Fibroblast of peridontal ligament (primary cell): ENCODE measurements around the gene ARL3.
"Not testable (repeated sequence)": the region's sequence is repeated elsewhere in the genome, so short reads cannot be mapped to it uniquely, and the experiment has no call there.

Experiments
- DNase-seq: peaks from one replicate; pipeline ENCODE4 v3.0.0-alpha.2; 2010; ENCODE audit errors: extremely low read depth

ARL3 gene

DNA sequence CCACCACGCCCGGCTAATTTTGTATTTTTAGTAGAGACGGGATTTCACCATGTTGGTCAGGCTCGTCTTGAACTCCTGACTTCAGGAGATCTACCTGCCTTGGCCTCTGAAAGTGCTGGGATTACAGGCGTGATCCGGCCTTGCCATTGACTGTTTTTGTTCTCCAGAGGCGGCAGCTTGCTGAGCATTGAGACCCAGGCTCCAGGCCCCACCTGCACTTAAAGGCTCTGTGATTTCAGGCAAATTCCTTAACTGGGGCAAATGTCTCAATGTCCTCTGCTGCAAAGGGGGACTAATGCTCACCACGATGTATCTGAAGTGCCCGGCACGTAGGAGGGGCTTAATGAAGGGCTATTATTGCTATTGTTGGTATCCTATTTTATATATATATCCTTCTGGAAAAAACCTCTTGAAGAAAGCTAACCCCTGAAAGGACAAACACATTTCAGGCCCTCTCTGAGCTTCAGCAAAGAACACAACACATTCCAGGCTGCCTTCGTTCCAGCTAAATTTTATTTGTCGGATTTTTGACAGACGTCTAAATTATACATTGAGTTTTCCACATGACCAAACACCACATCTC, 40.9 kb downstream of the ARL3 start:
- no peak for DNase-seq

- no peak for DNase-seq
Measured at GRCh38 chr10:102670871-102671434, 43.2 kb downstream of the ARL3 start.

- DNase-seq = no peak
Measured at GRCh38 chr10:102670065-102670670, 44.0 kb downstream of the ARL3 start.

DNA sequence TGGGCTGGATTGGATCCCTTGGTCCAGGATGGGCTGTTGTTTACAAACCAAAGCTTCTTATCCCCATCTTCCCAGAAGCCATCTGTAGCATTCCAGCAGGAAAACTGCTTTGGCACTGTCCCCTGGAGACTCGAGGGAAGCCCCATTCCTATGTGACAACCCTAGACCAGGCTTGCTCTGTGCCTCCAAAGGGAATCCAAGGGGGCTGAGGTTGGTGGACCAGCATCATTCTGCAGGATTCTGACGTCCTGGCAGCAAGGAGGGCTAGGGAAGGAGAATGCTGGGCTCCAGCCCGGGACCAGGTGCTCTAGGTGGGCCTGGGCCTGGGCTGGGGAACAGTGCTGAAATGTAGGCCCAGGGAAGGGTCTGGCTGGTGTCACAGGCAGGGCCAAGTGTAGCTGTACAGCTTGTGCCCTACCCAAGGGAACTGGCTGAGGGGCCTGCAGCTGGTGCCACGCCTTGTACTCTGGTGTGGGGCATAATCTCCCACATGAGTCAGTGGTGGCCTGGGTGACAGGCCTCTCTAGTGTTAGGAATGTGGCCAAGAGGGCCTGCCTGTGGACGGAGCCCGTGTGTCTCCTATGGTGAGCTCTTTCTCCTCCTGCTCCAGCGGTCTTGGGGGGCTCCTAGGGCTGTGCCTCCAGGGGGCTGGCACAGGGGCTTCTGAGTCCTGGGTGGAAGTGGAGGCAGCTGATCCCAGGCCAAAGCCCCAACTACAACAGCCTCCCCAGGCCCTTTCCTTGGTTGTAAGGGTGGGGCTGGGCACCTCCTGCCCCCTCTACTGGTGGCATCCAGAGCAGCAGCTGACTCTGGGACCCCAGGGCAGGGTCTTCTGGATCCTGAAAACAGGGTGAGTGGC, 44.8 kb downstream of the ARL3 start:
- DNase-seq = no peak

DNA sequence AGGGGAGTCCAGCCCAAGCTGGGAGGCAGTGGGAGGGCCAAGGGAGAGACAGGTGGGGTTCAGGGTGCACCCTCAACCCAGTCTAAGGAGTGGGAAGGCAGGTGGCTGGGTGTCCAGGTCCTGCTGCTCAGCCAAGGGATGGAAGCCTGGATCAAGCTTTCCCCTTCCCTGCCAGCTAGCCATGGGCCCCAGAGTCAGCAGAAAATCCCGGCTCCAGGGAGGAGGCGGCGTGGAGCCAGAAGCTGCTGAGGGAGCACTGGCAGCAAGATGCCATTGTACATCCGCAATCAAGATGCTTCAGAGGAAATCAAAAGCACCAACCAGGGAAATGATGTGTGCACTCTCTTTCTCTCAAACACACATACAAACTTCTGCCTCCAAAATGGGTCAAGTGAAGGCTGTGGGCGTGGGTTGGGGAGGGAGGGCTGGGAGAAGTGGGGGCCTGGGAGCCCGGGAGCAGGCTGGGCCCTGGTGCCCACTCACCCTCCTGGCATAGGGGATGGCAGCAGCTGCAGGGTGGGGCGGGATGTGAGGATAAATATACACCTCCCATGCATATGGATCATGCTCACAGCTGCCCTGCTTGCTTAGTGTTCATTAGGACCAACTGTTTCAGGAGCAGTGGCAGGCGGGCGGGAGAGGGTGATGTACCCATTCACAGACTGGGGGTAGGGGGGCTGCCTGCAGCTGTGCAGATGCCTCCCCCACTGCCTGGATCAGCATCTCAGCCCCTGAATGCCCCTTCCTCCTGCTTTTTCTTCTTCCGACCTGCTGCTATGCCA, 45.7 kb downstream of the ARL3 start:
- DNase-seq = no peak

- DNase-seq = not testable (repeated sequence)
Measured at GRCh38 chr10:102667411-102667810, 46.8 kb downstream of the ARL3 start.

DNA sequence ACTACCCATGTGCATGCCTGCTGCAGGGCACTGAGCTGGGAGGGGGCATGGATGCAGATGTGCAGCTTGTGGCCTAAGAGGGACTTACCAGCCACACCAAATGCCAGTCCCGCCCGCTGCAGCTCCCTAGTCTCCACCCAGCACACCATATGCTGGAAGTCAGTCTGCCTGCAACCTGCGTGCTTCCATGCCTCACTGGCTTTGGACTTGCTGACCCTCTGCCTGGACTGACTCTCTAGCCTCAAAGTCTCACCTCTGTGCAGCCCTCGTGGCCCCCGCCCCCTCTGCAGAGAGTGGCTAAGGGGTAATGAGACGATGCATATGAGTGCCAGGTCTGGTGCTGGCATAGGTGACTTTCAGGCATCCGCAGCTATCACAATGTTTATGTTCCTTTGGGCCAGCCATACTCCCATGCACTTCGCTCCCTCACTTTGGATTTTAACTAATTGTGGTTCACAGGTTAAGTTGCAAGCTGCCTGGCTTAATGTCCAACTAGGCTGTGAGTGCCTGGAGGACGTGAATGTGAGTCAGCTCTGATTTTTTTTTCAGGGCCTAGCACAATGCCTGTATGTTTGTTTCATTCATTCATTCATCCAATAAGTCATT, 48.2 kb downstream of the ARL3 start:
- no peak for DNase-seq

DNA sequence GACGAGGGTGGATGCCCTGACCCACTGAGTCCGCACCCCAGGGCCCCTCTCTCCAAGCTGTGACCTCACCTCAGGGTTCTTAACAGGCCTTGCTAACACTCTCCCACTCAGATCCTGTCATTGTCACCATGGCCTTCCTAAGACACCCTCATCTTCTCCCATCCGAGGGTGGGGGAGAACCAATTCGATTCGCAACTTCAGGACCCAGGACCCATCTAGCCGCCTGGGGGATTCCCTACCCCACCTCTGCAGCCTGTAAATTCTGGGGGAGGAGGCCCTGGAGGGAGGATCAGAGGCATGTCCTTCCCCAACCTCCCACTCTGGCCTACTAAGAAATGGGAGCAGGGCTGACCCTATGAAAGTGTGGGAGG, 52.6 kb downstream of the ARL3 start:
- DNase-seq = no peak

GRCh38 chr10:102660888-102661657, 53.1 kb downstream of the ARL3 start:
- DNase-seq = no peak

DNA sequence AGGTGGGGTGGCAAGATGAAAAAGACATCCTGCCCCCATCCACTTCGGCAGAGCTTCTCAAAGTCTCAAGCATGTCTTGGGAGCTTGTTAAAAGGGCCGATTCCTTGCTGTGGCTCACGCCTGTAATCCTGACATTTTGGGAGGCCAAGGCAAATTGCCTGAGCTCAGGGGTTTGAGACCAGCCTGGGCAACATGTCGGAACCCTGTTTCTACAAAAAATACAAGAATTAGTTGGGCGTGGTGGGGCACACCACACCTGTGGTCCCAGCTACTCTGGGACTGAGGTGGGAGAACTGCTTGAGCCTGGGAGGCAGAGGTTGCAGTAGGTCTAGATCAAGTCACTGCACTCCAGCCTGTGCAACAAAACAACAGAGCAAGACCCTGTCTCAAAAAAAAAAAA, 55.4 kb downstream of the ARL3 start:
- DNase-seq = no peak

GRCh38 chr10:102657984-102658724, 56.0 kb downstream of the ARL3 start:
- no peak for DNase-seq

DNA sequence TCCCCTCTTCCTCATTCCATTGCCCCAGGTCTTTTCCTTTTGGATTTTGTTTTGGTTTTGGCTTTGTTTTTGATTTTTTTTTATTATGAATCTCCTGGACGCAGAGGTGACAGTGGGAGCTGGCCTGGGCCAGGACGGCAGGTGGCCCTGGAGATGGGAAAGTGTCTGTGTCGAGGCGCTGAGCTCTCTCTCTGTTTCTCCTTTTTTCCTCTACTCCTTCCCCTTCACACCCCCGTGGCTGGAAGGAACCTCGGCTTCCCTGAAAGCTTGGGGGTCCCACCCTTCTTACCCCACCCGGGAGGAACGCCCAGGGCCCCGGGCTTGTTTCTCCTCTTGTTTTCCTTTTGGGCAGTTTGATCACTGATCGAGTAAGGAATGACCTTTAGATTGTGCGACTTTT, 56.7 kb downstream of the ARL3 start:
- no peak for DNase-seq

DNA sequence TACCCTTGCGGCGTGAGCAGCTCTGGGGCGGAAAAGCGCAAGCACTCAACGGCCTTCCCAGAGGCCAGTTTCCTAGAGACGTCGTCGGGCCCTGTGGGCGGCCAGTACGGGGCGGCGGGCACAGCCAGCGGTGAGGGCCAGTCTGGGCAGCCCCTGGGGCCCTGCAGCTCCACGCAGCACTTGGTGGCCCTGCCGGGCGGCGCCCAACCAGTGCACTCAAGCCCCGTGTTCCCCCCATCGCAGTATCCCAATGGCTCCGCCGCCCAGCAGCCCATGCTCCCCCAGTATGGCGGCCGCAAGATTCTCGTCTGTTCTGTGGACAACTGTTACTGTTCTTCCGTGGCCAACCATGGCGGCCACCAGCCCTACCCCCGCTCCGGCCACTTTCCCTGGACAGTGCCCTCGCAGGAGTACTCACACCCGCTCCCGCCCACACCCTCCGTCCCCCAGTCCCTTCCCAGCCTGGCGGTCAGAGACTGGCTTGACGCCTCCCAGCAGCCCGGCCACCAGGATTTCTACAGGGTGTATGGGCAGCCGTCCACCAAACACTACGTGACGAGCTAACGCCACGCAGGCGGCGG, 57.3 kb downstream of the ARL3 start:
- no peak for DNase-seq

- DNase-seq = no peak
Measured at GRCh38 chr10:102656026-102656425, 58.2 kb downstream of the ARL3 start.

- DNase-seq = no peak
Measured at GRCh38 chr10:102654969-102655368, 59.2 kb downstream of the ARL3 start.

DNA sequence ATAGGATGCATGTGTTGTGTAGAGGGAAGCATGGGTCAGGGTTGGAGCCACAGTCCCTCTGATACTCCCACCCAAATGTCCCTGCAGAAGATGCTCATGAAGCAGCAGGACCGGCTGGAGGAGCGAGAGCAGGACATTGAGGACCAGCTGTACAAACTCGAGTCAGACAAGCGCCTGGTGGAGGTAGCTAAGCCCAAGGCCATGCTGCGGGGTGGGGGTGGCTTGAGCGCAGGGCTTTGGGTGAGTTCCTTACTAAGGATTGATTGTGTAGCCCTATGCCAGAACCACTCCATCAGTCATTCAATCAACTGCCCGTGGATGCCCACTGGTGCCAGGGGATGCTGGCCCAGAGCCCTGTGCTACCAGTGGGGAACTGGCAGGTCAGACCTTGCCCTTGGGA, 59.6 kb downstream of the ARL3 start:
- DNase-seq = no peak

DNA sequence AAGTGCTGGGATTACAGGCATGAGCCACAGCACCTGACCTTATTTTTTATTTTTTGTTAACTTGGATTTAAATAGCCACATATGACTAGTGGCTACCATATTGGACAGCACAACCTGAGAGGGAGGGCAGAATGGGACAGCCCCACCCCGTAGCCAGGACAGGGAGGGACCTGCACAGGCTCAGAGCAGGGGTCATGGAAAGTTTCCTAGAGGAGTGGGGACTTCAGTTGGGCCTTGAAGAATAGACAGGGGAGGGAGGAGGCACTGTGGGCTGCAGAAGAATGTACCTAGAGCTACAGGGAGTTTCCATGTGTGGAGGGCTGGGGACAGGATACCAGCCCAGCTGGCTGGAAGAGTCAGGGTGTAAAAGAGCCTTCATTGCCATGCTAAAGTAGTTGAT, 61.1 kb downstream of the ARL3 start:
- DNase-seq = no peak

GRCh38 chr10:102652170-102652916, 61.9 kb downstream of the ARL3 start:
- no peak for DNase-seq
